Muscle of arm (tissue), 12 donors: Measurements from ENCODE around the gene PTPRQ. TPM values are rescaled to one million over a fixed set of nuclear protein-coding genes. Genes with fewer than 3 reads are reported as not detected.

Source experiments
- DNase-seq: peaks from one replicate; pipeline ENCODE4 v3.0.0-alpha.2; 2013
- polyA plus RNA-seq, 12 donors: library from polyadenylated mRNA; unstranded; fragments of 120-200 nt; gene quantifications; one replicate each; pipeline ENCODE4 v1.2.1, GENCODE V29; 2013; ENCODE audit not compliant: insufficient read length in 12 of 12

Gene PTPRQ
- polyA plus RNA-seq, 12 donors, result 0.37 to 2.8 (median 1.3) TPM; not detected in 2

DNA sequence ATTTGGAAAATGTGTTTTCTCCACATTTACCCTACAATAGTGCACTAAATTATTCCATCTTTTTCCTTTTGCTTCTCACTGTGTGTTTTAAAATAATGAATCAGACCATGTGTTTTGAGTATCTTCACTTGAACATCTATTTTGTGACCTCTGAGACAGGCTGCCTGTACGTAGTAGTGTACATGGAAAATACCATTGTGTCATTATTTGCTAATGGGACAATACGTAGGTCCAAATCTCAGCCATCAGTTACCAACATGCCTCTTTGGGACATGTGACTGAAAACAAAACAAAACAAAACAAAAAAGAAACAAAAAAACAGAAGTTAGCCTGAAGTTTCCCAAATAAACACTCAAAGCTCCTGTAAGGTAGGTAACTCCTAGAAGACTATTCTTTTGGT, 256.3 kb downstream of the PTPRQ start:
- no peak for DNase-seq

DNA sequence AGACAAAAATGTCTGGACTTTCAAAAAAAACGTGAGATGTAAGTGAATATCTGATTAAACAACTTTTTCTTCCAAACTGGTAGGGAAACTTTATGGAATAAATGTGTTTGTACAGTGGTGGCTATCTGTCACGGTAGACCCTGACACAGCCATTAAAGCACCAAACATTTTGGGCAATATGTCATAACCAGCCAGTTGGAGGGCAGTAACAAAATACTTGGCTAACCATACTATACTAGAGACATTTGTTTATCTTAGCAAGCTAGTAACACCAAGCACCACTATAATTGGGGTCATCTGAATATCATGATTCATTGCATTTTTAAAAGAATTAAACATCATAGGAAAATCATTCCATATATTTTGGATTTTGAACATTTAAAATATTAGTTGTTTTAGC, 257.4 kb downstream of the PTPRQ start:
- DNase-seq, result no peak

DNA sequence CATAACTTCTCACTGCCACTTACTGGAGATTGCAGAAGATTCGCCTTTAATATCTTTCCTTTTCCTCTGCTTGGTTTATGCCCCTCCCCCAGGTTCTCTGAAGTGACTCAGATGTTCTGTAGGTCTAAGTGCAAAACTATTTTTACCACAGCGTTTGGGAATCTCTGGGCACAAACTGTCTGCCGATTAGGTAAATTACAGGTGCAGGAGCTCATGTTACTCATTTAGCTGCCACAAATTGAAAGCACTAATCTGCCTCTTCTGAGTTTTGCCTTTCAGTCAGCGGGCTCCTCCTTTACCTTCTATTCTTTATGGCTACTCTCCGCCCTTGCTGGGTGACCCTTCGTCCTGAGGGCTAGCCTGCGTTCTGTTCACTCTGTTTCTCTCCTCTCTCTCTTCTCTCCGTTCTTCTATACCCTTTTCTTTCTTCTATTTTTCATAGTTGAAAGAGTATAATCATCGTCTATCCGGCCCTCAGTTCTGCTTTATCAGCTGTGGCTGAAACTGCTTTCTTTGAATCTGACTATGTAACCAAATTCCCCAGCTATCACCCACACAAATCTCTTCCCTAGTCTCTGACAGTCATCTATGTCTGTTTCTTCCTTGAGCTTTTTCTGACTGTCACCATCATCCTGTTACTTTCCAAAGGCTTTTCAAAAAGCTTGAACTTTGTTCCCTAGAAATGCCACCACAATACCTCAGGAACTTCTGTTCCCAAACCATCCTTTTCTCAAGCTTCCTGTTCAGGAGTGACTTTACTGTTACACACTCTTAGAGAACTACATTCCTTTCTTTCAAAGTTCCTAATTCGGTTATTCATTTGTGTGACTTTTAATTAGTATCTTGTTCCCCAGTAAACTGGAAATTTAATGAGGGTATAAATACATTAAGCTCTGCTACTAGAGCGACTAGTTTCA, 259.1 kb downstream of the PTPRQ start:
- no peak for DNase-seq

DNA sequence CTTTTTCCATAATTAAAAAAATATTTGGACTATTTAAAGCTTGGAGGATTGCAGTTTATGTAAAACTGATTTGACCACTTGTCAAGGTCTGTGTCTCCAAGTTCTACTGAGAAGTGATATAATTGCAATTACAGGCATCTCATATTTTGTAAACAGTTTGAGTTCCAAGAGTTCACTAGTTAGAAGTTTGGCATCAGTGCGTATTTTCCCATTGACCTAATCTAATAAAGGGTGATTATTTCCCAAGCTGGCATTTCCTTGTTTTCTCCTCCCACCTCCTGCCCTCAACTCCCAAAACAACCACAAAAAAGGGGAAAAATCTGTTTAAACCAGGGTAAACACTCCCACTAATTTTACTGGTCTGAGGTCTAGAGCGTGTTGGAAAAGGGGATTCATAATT, 260.4 kb downstream of the PTPRQ start:
- DNase-seq, result no peak

DNA sequence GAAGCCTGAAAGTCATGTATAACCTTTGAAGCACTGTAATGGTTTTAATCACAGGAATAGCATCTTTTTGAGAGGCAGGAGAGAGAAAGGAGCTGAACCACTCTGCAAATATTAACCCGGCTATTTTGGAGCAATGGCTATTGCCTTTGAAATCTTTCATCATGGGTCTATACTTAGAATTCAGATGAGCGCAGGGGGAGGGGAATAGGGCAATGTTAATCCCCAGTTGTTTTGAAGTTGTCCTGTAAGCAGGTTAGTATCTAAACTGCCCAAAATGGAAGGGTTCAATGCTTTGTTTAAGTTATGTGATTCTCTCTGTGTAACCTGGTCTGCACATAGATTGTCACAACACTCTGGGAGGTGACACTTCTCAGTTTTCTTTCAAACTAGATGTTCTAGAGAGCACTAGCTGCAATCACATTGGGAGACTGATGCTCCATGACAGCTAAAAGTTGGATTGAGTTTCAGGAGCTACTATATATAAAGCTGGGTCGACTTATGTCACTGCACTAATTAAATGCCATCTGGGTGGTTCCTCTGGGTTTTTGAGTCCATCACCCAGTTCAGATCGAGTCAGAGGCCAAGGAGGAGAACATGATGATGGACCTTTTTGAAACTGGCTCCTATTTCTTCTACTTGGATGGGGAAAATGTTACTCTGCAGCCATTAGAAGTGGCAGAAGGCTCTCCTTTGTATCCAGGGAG, 263.2 kb downstream of the PTPRQ start, which contains the start of gene MYF6:
Gene MYF6 (plus strand): TSS at position 509 of the 704 bp plus-strand sequence. CDS start 86 bp downstream, at position 595.
- no peak for DNase-seq

DNA sequence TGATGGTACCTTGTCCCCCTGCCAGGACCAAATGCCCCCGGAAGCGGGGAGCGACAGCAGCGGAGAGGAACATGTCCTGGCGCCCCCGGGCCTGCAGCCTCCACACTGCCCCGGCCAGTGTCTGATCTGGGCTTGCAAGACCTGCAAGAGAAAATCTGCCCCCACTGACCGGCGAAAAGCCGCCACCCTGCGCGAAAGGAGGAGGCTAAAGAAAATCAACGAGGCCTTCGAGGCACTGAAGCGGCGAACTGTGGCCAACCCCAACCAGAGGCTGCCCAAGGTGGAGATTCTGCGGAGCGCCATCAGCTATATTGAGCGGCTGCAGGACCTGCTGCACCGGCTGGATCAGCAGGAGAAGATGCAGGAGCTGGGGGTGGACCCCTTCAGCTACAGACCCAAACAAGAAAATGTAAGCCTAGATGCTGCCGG, 263.8 kb downstream of the PTPRQ start:
- no peak for DNase-seq

DNA sequence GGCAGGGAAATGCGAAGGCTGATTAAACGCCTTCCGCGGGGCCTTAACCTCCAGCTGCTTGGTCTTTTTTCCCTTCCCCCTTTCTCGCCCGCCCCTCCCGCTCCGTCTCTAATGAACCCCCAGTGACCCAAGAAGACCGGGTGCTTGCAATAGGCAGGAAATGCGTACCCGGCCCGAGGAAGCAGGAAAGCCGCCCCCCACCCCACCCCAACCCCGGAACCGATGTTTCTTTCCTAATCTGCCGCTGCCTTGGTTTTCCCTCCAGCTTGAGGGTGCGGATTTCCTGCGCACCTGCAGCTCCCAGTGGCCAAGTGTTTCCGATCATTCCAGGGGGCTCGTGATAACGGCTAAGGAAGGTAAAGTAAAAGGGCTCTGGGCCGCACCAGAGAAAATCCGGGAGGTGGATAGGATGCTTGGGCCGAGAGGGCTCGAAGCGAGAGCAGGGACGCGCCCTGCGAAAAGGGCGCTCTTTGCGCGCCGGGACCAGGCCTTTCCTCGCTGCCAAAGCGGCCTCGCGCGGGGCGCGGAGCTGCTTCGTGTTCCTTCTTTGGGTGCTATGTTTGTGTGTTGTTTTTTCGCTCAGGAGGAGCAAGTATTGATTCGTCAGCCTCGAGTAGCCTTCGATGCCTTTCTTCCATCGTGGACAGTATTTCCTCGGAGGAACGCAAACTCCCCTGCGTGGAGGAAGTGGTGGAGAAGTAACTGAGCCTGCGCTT, 264.4 kb downstream of the PTPRQ start:
- DNase-seq, result no peak

DNA sequence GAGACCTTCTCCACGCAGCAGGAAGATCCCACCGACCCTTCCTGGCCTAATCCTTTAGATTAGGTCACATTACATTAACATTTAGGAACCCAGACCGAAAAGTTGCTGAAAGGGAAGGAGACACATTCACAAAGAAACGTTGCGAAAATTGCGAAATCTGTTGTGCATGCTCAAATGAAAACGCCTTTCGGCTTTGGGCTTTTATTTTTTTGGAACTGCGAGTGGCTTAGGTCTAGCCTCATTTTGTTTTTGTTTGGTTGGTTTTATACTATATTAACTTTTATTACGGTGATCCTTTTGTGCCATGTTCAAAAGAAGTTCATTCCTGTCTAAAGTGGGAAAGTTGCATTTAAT, 264.9 kb downstream of the PTPRQ start:
- DNase-seq, result no peak

DNA sequence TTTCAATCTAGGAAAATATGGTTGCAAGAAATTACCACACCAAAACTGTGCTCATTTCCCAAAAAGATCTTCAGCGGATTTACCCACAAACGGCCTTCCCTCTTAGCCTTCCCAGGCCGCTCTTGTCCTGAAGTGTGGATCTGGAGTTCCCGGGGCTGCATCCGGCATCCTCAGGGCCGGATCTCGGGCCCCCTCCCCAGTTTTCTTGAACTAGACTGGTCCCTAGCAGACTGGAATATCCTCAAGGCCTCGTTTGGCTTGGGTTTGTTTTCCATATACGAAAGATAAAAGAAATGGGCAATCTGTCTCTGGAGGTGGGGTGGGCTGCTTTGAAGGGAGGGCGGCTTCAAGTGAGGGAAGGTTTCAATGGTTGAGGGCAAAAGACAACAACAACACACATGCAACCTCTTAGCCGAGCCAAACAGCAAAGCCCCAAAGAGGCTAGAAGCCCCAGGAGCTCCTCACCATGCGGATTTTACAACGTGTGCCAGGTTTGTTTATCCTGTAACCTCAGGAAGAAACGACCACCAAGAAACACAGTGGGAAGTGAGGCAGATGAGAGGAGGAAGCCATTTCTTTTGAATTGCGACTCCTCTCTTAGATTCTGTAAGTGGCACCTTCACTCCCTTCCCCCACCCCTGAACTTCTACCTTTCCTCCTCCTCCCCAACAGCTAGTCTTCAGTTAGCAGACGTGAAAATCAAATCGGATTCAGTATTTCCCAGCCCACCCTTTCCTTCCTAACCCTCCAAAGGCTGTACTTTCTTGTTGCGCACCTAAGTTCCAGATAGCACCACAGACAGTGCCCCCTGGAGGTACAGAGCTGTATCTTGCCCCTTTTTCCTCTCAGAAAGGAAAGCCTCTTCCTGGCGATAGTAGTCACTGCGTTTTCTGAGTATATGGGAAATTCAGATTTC, 266.0 kb downstream of the PTPRQ start:
- no peak for DNase-seq

DNA sequence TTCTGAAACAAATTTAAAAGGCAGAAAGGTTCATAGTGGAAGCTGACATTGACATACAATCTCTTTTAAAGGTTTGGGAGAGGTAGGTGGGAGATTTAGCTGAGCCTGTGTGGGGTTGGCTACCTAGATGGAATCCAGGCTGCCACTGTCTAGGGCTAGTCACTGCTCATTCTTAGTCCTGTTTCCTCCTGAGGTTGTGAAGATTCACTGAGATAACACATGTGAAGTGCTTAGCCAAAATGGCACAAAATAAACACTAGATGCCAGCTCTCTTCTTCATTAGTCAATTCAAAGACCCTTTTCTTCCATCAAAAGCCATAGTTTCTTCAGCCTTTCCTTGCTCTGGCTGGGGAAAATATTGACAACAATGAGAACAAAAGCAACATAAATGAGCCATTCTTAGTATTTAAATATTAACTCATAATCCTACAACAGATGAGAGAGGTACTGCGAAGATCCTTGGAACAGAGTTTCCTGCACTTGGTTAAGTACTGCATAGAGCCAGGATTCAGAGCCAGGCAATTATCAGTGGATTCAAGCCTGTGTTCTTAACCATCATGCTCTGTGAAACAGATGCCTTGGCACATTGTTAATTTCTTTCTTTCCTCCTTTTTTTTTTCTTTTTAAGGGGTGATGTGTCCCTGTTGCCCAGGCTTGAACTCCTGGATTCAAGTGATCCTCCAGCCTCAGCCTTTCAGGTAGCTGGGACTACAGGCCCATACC, 266.9 kb downstream of the PTPRQ start:
- no peak for DNase-seq

DNA sequence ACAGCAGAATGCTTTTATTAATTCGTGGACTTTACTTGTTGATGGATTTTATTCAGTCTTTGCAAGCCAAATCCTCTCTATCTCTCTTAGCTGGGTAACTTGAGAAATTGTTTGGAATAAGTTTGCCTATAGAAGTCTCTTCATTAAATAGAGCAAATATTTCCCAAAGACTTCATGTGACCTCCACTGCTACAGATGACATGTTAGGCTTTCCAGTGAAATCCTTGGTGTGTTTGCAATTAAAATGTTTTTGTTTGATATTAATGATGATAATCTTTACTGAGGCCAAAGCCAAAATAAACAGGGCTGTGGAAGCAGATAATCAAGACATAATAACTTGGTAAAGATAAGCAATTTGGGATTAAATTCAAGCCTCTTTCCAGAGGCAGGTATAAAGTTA, 267.8 kb downstream of the PTPRQ start:
- DNase-seq, result no peak

DNA sequence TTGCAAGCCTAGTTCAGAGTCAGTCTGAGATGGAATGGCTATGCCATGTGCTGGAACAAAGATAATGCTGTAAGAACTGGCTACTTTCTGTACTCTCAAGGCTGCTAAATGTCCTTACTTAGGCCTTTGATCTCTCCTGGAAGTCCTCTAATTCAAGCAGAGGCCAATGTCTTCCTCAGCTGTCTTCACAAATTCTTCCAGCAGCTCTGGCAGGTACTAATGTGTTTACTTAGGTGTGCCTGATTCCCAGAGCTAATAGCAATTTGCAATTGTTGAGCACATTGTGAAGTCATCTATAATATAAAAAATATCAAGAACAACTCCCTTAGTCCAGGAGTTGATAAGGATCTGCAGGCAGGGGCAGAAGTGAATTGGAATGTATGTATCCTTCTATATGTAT, 268.8 kb downstream of the PTPRQ start:
- DNase-seq, result no peak

DNA sequence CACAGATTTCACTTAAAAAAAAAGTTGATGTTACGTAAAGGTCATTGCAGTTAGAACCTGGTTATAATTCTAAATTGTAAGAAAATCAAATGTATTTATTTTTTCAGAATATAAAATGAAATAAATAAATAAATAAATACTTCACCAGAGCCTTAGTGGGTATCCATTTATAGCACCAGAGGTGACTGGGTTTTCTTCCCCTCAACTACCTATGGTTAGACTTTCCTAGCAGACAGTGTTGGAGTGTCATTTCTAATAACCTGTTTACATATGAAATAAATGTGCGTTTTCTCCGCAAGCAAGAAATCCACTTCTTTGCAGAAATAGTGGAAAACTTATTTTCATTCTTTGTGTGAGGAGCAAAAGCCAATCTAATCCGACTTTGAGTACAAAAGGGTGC, 269.4 kb downstream of the PTPRQ start:
- DNase-seq, result no peak

DNA sequence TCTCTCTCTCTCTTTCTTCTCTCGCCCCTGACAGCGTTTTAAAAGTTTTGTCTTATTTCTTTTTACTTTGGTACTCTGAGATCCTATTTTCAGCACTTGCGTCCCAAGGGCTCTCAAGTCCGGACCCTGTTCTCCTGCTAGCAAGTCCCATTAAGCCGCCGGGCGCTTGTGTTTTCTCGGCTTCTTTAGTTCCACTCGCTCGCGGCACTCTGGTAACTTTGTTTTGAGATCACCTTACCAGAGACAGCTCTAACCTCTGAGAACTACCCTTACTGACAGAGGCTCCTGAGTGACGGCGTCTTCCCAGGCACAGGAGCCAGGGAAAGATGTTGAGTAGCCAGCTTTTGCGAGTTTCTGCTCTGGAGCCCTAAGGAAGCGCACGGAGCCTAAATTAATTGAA, 270.0 kb downstream of the PTPRQ start:
- no peak for DNase-seq

DNA sequence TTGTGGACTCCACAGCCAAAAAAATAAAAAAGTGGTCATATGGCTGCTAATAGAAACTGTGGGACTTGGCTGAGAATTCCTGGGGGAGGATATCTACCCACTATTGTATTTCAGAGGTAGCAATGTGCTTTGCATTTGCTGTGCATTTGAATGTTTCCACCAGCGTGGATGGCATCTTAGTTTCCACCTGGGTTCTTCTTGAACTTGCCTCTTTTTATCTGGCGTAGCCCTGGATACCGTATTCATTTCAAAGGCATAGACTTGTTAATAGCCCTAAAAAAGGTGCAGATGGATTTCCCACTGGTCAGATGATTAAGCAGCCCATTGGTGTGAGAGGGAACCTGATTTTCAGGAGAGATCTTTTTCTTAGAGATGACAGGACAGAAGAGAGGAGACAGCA, 270.8 kb downstream of the PTPRQ start:
- DNase-seq, result no peak

DNA sequence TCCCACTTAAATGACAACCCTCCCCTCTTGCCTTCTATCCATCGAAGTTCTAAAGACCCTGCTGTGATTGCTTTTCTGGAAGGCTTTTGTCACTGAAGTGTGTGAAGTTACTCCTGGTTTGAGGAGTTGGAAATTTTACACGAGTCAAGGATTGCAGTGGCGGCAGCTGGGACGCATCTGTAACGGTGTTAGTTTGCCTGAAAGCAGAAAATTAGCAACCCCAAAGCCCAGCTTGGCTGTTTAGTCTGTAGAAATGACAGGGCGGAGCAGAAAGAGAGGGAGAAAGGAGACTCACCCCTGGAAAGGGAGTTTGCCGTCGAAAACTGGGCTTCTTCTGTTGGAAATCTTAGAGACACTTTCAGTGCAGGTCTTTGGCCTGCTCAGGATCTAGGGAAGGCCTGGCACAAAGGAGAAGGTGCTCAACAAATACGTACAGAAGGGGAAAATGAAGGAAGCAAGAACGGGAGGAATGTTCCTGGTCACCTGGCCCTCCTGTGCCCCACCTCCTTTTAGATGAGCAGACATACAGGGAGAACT, 271.7 kb downstream of the PTPRQ start:
- no peak for DNase-seq

DNA sequence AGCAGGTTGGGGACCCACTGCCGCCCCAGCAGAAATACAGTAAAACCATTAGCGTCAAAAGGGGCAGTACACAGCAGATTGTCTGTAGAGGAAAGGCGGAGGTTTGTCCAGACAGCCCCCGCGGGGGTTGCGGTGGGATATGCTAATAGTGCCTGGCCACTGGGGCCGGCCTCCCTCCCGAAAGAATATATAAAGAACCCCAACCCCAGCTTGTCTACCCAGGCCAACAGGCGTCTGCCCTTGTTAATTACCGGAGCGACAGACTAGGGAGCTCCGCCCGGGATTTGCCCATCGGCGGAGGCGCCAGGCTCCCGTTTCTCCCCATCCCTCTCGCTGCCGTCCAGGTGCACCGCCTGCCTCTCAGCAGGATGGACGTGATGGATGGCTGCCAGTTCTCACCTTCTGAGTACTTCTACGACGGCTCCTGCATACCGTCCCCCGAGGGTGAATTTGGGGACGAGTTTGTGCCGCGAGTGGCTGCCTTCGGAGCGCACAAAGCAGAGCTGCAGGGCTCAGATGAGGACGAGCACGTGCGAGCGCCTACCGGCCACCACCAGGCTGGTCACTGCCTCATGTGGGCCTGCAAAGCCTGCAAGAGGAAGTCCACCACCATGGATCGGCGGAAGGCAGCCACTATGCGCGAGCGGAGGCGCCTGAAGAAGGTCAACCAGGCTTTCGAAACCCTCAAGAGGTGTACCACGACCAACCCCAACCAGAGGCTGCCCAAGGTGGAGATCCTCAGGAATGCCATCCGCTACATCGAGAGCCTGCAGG, 272.8 kb downstream of the PTPRQ start, which contains the start of gene MYF5:
Gene MYF5 (plus strand): TSS at position 217 of the 774 bp plus-strand sequence. CDS start 152 bp downstream, at position 369.
- no peak for DNase-seq

DNA sequence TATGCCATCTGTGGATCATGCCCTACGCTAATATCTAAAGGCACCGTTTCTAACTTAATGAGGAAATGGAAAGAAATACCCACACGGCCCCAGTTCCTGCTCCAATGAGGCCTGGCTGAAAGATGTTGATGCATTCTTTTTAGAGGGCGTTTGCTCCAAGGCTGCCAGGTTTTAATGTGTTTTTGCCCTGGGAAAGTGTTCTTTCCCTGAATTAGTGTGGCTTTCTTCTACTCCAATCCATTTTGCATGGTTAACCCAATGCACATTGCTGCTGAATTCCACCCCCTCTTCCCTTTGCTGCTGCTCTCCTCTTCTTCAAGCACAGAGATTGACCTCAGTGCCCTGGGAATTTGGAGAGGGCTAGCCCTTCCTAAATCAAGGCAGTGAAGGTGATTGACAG, 273.8 kb downstream of the PTPRQ start:
- no peak for DNase-seq

DNA sequence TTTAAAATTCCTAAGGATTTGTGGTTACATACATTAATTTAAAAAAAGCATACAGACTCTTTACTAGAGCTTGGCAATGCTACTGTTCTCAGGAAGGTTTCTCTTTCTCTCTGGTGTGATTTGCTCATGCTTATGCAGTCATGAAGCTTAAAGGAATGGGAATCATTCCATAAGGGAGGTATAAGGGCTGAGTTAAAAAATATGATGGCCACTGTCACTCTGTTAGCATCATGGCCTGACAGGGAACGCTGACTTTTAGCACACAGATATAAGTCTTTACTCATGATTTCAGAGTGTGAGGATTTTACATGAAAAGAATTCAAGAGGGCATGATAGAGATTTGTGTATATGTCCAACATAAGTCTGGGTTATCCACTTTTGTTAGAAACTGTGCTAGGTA, 276.5 kb downstream of the PTPRQ start:
- DNase-seq, result no peak
